K562 (cell line): Measurements from ENCODE around the gene ANXA4. TPM values are rescaled to one million over a fixed set of nuclear protein-coding genes. Genes with fewer than 3 reads are reported as not detected.

Experiments
- ATAC-seq: fragments of 200-7000 bp; cut with Tn5 transposase; 3 replicates; pipeline ENCODE4 v1.9.1; 2020; ENCODE audit warnings: moderate library complexity
- Bru-seq: library from RNA; stranded (reverse); fragments of 400-500 nt; gene quantifications from one replicate; lab custom pipeline; 2021; lab: Mats Ljungman, UMichigan
- BruChase-seq, 2 experiments: library from RNA; stranded (reverse); fragments of 400-500 nt; gene quantifications; one replicate each; lab custom pipeline; 2021; lab: Mats Ljungman, UMichigan
- BruUV-seq: library from RNA; stranded (reverse); fragments of 400-500 nt; replicated peaks from 2 replicates; lab custom pipeline; 2021; lab: Mats Ljungman, UMichigan
- CTCF ChIA-PET: fragments of 300-600 bp; formaldehyde crosslinking; extraction: SDS; loops from one replicate; lab custom pipeline; 2021; ENCODE audit warnings: low intra/inter-chr PET ratio; lab: Yijun Ruan, JAX
- POLR2A ChIA-PET: fragments of 300-600, 350-650 bp; sonication (Branson Sonifier 250); formaldehyde crosslinking; extraction: SDS; loops from one replicate; lab custom pipeline; 2021; ENCODE audit warnings: antibody characterized with exemption, inconsistent platforms; lab: Yijun Ruan, JAX
- DNase-seq, 4 experiments: peaks; one replicate each; pipeline versions ENCODE4 v3.0.0 to v3.0.0-alpha.2; 2011 to 2018; ENCODE audit warnings: low spot score in 3 of 4, mixed read lengths in 3 of 4; ENCODE audit errors: extremely low read depth in 1 of 4
- FAIRE-seq: peaks from 2 replicates; lab custom pipeline; 2011; peaks lifted over from hg19 to GRCh38; lab: Jason Lieb, UNC
- H2AFZ ChIP-seq: 2 replicates; pipeline ENCODE4 v1.6.0; 2011; ENCODE audit warnings: low read depth, low read length, control low read depth, inconsistent platforms
- H3K27ac ChIP-seq: fragments of 200-600 bp; 3 replicates; pipeline ENCODE4 v1.8.0; 2011; ENCODE audit warnings: low read depth, mild to moderate bottlenecking, control low read depth, inconsistent platforms, low read length, moderate library complexity, mixed read lengths; ENCODE audit errors: extremely low read depth
- H3K27me3 ChIP-seq, 2 experiments: fragments of 300-600 bp in 1 of 2; 2 replicates in 1 of 2; 3 replicates in 1 of 2; pipeline versions ENCODE4 v1.6.0 to v1.8.0; 2011; ENCODE audit warnings: inconsistent platforms in 2 of 2, low read length in 2 of 2, mild to moderate bottlenecking in 1 of 2, mixed read lengths in 1 of 2, moderate library complexity in 1 of 2; ENCODE audit not compliant: control insufficient read depth in 2 of 2, insufficient read depth in 2 of 2
- H3K36me3 ChIP-seq: fragments of 300-600 bp; 3 replicates; pipeline ENCODE4 v1.8.0; 2011; ENCODE audit warnings: mild to moderate bottlenecking, low read length, inconsistent platforms; ENCODE audit not compliant: control insufficient read depth, insufficient read depth
- H3K4me1 ChIP-seq, 2 experiments: fragments of 200-600 bp in 1 of 2; replicated peaks in 1 of 2; 2 replicates in 1 of 2; 3 replicates in 1 of 2; pipeline versions ENCODE4 v1.5.1 to v1.8.0; 2011; ENCODE audit warnings: inconsistent platforms in 2 of 2, low read length in 2 of 2, mild to moderate bottlenecking in 1 of 2, mixed read lengths in 1 of 2, moderate library complexity in 1 of 2; ENCODE audit not compliant: control insufficient read depth in 2 of 2, insufficient read depth in 2 of 2
- H3K4me2 ChIP-seq: 2 replicates; pipeline ENCODE4 v1.6.1; 2011; ENCODE audit warnings: low read length, control low read depth, inconsistent platforms, mixed read lengths; ENCODE audit not compliant: insufficient read depth
- H3K4me3 ChIP-seq: fragments of 200-600 bp; sonication (generic), shearing (Covaris generic); 2 replicates; pipeline ENCODE4 v1.5.1; 2016; ENCODE audit warnings: control low read depth, inconsistent platforms
- H3K79me2 ChIP-seq: fragments of 200-600 bp; 3 replicates; pipeline ENCODE4 v1.8.0; 2011; ENCODE audit warnings: low read length, inconsistent platforms; ENCODE audit not compliant: control insufficient read depth, insufficient read depth
- H3K9ac ChIP-seq, 2 experiments: 2 replicates each; pipeline versions ENCODE4 v1.6.0 to v1.6.1; 2011; ENCODE audit warnings: low read depth in 2 of 2, low read length in 2 of 2, control low read depth in 1 of 2, inconsistent platforms in 1 of 2, mild to moderate bottlenecking in 1 of 2, mixed read lengths in 1 of 2; ENCODE audit not compliant: insufficient read depth in 1 of 2
- H3K9me1 ChIP-seq: one replicate; pipeline ENCODE4 v1.6.0; 2011; ENCODE audit warnings: inconsistent platforms, mild to moderate bottlenecking, low read length, moderate library complexity; ENCODE audit not compliant: control insufficient read depth, insufficient read depth
- H3K9me3 ChIP-seq: replicated peaks from 2 replicates; pipeline ENCODE4 v1.5.1; 2011; ENCODE audit warnings: low read depth, low read length, inconsistent platforms; ENCODE audit not compliant: control insufficient read depth, insufficient read depth
- H4K20me1 ChIP-seq: replicated peaks from 2 replicates; pipeline ENCODE4 v1.6.1; 2011; ENCODE audit warnings: low read length, inconsistent platforms, mixed read lengths; ENCODE audit not compliant: control insufficient read depth, insufficient read depth
- CBX5 ChIP-seq: IDR thresholded peaks from 2 replicates; pipeline ENCODE4 v1.6.1; 2014; ENCODE audit warnings: low read depth, borderline replicate concordance
- FOXK2 ChIP-seq, 2 experiments: fragments of 450-650 bp; IDR thresholded peaks in 1 of 2; conservative IDR thresholded peaks in 1 of 2; 2 replicates each; pipeline ENCODE4 v1.6.1; 2016; ENCODE audit warnings: low read depth in 2 of 2, mild to moderate bottlenecking in 1 of 2
- GMEB1 ChIP-seq: fragments of 250-450 bp; sonication (Bioruptor Pico); IDR thresholded peaks from 2 replicates; pipeline ENCODE4 v1.4.0; 2020; ENCODE audit warnings: mild to moderate bottlenecking
- GTF2F1 ChIP-seq: IDR thresholded peaks from 2 replicates; pipeline ENCODE4 v1.6.1; 2011; ENCODE audit warnings: low read depth, low read length, improper control_type of control experiment
- RAD21 ChIP-seq, 2 experiments: fragments of 250-450 bp in 1 of 2; fragments of 450-650 bp in 1 of 2; sonication (Bioruptor Pico) in 1 of 2; formaldehyde crosslinking in 1 of 2; IDR thresholded peaks in 1 of 2; conservative IDR thresholded peaks in 1 of 2; 2 replicates each; pipeline versions ENCODE4 v1.4.0 to v1.8.0; 2020 to 2022; ENCODE audit warnings: mild to moderate bottlenecking in 2 of 2, moderate library complexity in 1 of 2
- SFPQ ChIP-seq: fragments of 200-400 bp; formaldehyde crosslinking; IDR thresholded peaks from 2 replicates; pipeline ENCODE4 v1.6.1; 2017; ENCODE audit warnings: mild to moderate bottlenecking, low read depth, low read length, moderate library complexity
- SRSF7 ChIP-seq: fragments of 200-400 bp; formaldehyde crosslinking; optimal IDR thresholded peaks from 2 replicates; pipeline ENCODE3; 2017; ENCODE audit warnings: mild to moderate bottlenecking, low read depth, low read length
- THRB ChIP-seq: fragments of 450-650 bp; formaldehyde crosslinking; conservative IDR thresholded peaks from 2 replicates; pipeline ENCODE4 v1.4.0; 2022; ENCODE audit warnings: mild to moderate bottlenecking, missing genetic modification characterization
- ZNF12 ChIP-seq: sonication (generic); formaldehyde crosslinking; IDR thresholded peaks from 2 replicates; pipeline ENCODE4 v1.4.0; 2020; ENCODE audit warnings: mild to moderate bottlenecking, missing genetic modification reagents
- WGBS: fragments of 100-300 bp; shearing (Covaris generic); methylation state at CpG from one replicate; pipeline ENCODE4 v1.1.6; 2016; ENCODE audit warnings: low coverage, mixed read lengths; ENCODE audit not compliant: insufficient coverage; ENCODE audit errors: missing lambda C conversion rate; 5-methylcytosine and 5-hydroxymethylcytosine counted together
- in situ Hi-C: fragments of 300-500 bp; cut with MboI; formaldehyde crosslinking; loops from 4 replicates; pipeline ENCODE4 v1.15.0; 2018; ENCODE audit warnings: inconsistent platforms, mixed read lengths
- intact Hi-C: fragments of 100-400 bp; cut with micrococcal nuclease; formaldehyde crosslinking; loops from 2 replicates; pipeline ENCODE4 v1.14.2; 2022
- long read RNA-seq, 3 experiments: library from polyadenylated mRNA in 2 of 3; library from RNA in 1 of 3; unstranded in 2 of 3; stranded (forward) in 1 of 3; transcript quantifications; one replicate each; pipeline ENCODE4 v2.0.0, GENCODE V29; 2019 to 2022
- polyA minus RNA-seq, 3 experiments: library from RNA; depleted of rRNA, polyadenylated mRNA; stranded (reverse); fragments of >200 nt; gene quantifications; 2 replicates each; pipeline ENCODE4 v1.2.3, GENCODE V29; 2011
- polyA plus RNA-seq, 8 experiments: library from polyadenylated mRNA; depleted of rRNA in 4 of 8; stranded (reverse) in 5 of 8; unstranded in 3 of 8; fragments of >200 nt; fragmentation: Nextera tagmentation in 2 of 8; fragmentation: Illumina TruSeq in 1 of 8; extraction: Ambion mirVana in 2 of 8; extraction: Trizol in 1 of 8; gene quantifications; 2 replicates each; pipeline versions ENCODE4 v1.2.1 to v1.2.3, GENCODE V29; 2011 to 2014; ENCODE audit warnings: inconsistent platforms in 1 of 8, missing spikeins in 1 of 8
- total RNA-seq, 7 experiments: library from RNA; depleted of rRNA in 6 of 7; stranded (reverse); fragments of >200 nt in 6 of 7; fragmentation: Illumina TruSeq in 2 of 7; extraction: Trizol in 2 of 7; gene quantifications; 2 replicates each; pipeline versions ENCODE4 v1.2.1 to v1.2.3, GENCODE V29; 2011 to 2021; ENCODE audit warnings: low replicate concordance in 1 of 7

Gene ANXA4
- 15.5 and 15.8 TPM in 2 replicates for total RNA-seq (2011; cell fraction: chromatin; rRNA removed; ENCODE audit: low replicate concordance)
- 8.4 and 9.0 TPM in 2 replicates for total RNA-seq (2011; cell fraction: nucleolus; rRNA removed)
- 12.1 and 16.6 TPM in 2 replicates for total RNA-seq (2011; cell fraction: nucleoplasm; rRNA removed)
- 7.5 and 10.9 TPM in 2 replicates for total RNA-seq (2014; rRNA removed)
- total RNA-seq (2014; rRNA removed; fragmentation: Illumina TruSeq; extraction: Trizol), result 3.0 and 3.7 TPM in 2 replicates
- 2.9 and 3.4 TPM in 2 replicates for total RNA-seq (2015; rRNA removed; fragmentation: Illumina TruSeq; extraction: Trizol)
- total RNA-seq (2021), result 11.8 and 12.7 TPM in 2 replicates
- polyA plus RNA-seq (2011; rRNA removed), result 9.5 and 11.7 TPM in 2 replicates
- 9.1 and 15.4 TPM in 2 replicates for polyA plus RNA-seq (2011; cell fraction: cytosol; rRNA removed)
- 7.3 and 16.5 TPM in 2 replicates for polyA plus RNA-seq (2011; cell fraction: nucleus; rRNA removed)
- polyA plus RNA-seq (2012), result 16.0 and 34.4 TPM in 2 replicates
- 13.6 and 16.1 TPM in 2 replicates for polyA plus RNA-seq (2014; fragmentation: Illumina TruSeq; extraction: Trizol)
- 10 to 100 TPM; 11.6 to 13.2 TPM for polyA plus RNA-seq (2014; fragmentation: Nextera tagmentation; extraction: Ambion mirVana)
- polyA plus RNA-seq (2014; rRNA removed), result 10.2 and 10.9 TPM in 2 replicates
- 7.3 and 14.4 TPM in 2 replicates for polyA minus RNA-seq (2011; rRNA and poly(A)+ RNA removed)
- 5.4 and 8.7 TPM in 2 replicates for polyA minus RNA-seq (2011; cell fraction: cytosol; rRNA and poly(A)+ RNA removed)
- 5.4 and 10.0 TPM in 2 replicates for polyA minus RNA-seq (2011; cell fraction: nucleus; rRNA and poly(A)+ RNA removed)
- Bru-seq, nascent RNA, result percentile 52 among the genes with signal in this experiment
- BruChase-seq, experiment 1, labeled RNA remaining after a 2-hour chase, result percentile 52 among the genes with signal in this experiment
- BruChase-seq, experiment 2, labeled RNA remaining after a 6-hour chase, result percentile 49 among the genes with signal in this experiment
- long read RNA-seq, experiment 1, transcript ANXA4-201 (13 exons, 2,799 nt), result major isoform, 19 of 34 reads
- long read RNA-seq, experiment 1, partial matches to known transcripts, result 8 of 34 reads
- long read RNA-seq, experiment 1, other reads (novel, unspliced or antisense), result 7 of 34 reads
- long read RNA-seq, experiment 2, partial matches to known transcripts, result 1 of 6 reads
- long read RNA-seq, experiment 2, other reads (novel, unspliced or antisense), result 4 of 6 reads
- long read RNA-seq, experiment 3, partial matches to known transcripts, result 1 of 9 reads
- long read RNA-seq, experiment 3, other reads (novel, unspliced or antisense), result 2 of 9 reads

GRCh38 chr2:69741575-69742321 lies at the start of gene ANXA4:
TSS of gene ANXA4 (plus strand) at chr2:69742134. CDS start at chr2:69781566, 39,432 bp downstream.
- CTCF ChIA-PET, result no interaction called here
- intact Hi-C loops, result loop anchor here (5.0 kb wide), 2 partner anchors 56 to 76 kb away; no protein-coding TSS in a partner anchor
- H3K36me3 ChIP-seq, result no peaks in the 10 kb centered on the region
- no peak for TF ChIP-seq THRB (CRISPR knock-in tag)
- no peak for TF ChIP-seq SFPQ
- no peak for TF ChIP-seq SRSF7
- no peak for TF ChIP-seq ZNF12 (CRISPR knock-in tag)
- no peak for TF ChIP-seq GTF2F1
- TF ChIP-seq GMEB1 (CRISPR knock-in tag), result no peak
- no peak for TF ChIP-seq RAD21 (CRISPR knock-in tag; conservative IDR thresholded peaks at IDR 0.05 in 1 of 2, IDR thresholded peaks at IDR 0.05 in 1 of 2)
- no peak for TF ChIP-seq CBX5
- TF ChIP-seq FOXK2 (conservative IDR thresholded peaks at IDR 0.05 in 1 of 2, IDR thresholded peaks at IDR 0.05 in 1 of 2; ENCODE audit: low read depth in 2 of 2), result no peak

More at GRCh38 chr2:69741575-69742321, at the start of gene ANXA4:
- FAIRE-seq, result peak; percentile 29
- peak; percentile 93 for ATAC-seq
- H3K79me2 ChIP-seq, result no peaks in the 10 kb centered on the region; the same call in 2 of the 3 replicates
- no peaks in the 10 kb centered on the region for H3K9me1 ChIP-seq
- in situ Hi-C loops, result loop anchor here (5.0 kb wide), 1 partner anchor 56 kb away; no protein-coding TSS in a partner anchor
- peak; percentile 80 to 86 (median 82) for DNase-seq
- peaks cover 18 to 25% of the 10 kb centered on the region in 2 experiments for H3K4me1 ChIP-seq
- WGBS, result 1% methylated on average over 51 of the region's 75 CpGs
- peak within 1 kb of the TSS; percentile 88 for H3K4me2 ChIP-seq
- no TSS peak for BruUV-seq
- peak within 1 kb of the TSS; percentile 77 to 94 for H3K9ac ChIP-seq
- H4K20me1 ChIP-seq, result peaks cover 4% of the 10 kb centered on the region; the same call in 1 of the 2 replicates
- peak within 1 kb of the TSS; percentile 66 for H3K4me3 ChIP-seq
- H3K9me3 ChIP-seq, result no peaks in the 10 kb centered on the region
- H3K27ac ChIP-seq, result peak within 1 kb of the TSS; percentile 73
- no peaks in the 10 kb centered on the region for H3K27me3 ChIP-seq
- H2AFZ ChIP-seq, result peak within 1 kb of the TSS; percentile 98
- POLR2A ChIA-PET, result interaction anchor here (0.8 to 1.3 kb wide), 9 partner anchors 9 to 172 kb away, joined by 3 to 6 read pairs (median 3); partner anchors contain the start of gene GMCL1
